Panc1 (cell line): ENCODE data around the gene MBD3L2. TPM values are rescaled to one million over a fixed set of nuclear protein-coding genes. Genes with fewer than 3 reads are reported as not detected.
"Not testable (repeated sequence)": the region's sequence is repeated elsewhere in the genome, so short reads cannot be mapped to it uniquely, and the experiment has no call there.

Source experiments
- ATAC-seq: fragments of 200-7000 bp; cut with Tn5 transposase; 2 replicates; pipeline ENCODE4 v1.9.1; 2020; ENCODE audit warnings: mild to moderate bottlenecking, moderate library complexity
- BruUV-seq: library from RNA; stranded (reverse); fragments of 400-500 nt; replicated peaks from 2 replicates; lab custom pipeline; 2021; lab: Mats Ljungman, UMichigan
- CTCF ChIA-PET: fragments of 300-600 bp; sonication (Branson Sonifier 250); formaldehyde crosslinking; loops from one replicate; lab custom pipeline; 2022; ENCODE audit warnings: antibody characterized with exemption; lab: Charles Lee
- POLR2A ChIA-PET: fragments of 300-600 bp; sonication (Branson Sonifier 250); formaldehyde crosslinking; loops from one replicate; lab custom pipeline; 2022; ENCODE audit warnings: antibody characterized with exemption; lab: Charles Lee
- DNase-seq: peaks from one replicate; pipeline ENCODE4 v3.0.0-alpha.2; 2010; ENCODE audit warnings: low read depth, low spot score
- H3K27ac ChIP-seq: 2 replicates; pipeline ENCODE4 v1.5.1; 2011; ENCODE audit warnings: mild to moderate bottlenecking, low read length, inconsistent platforms
- H3K27me3 ChIP-seq: fragments of 200-500 bp; sonication (Bioruptor generic); 2 replicates; pipeline ENCODE4 v1.6.0; 2014; ENCODE audit warnings: low read length, inconsistent platforms; ENCODE audit not compliant: control insufficient read depth, insufficient read depth
- H3K36me3 ChIP-seq: fragments of 200-500 bp; sonication (Bioruptor generic); 2 replicates; pipeline ENCODE4 v1.5.1; 2014; ENCODE audit warnings: inconsistent platforms, mild to moderate bottlenecking, low read length, moderate library complexity; ENCODE audit not compliant: control insufficient read depth, insufficient read depth
- H3K4me1 ChIP-seq: 2 replicates; pipeline ENCODE4 v1.5.1; 2011; ENCODE audit warnings: inconsistent platforms, mild to moderate bottlenecking, low read length, moderate library complexity; ENCODE audit not compliant: control insufficient read depth, insufficient read depth
- H3K4me3 ChIP-seq, 2 experiments: 2 replicates each; pipeline ENCODE4 v1.5.1; 2011 to 2012; ENCODE audit warnings: low read depth in 2 of 2, low read length in 2 of 2, mild to moderate bottlenecking in 2 of 2, inconsistent platforms in 1 of 2, moderate library complexity in 1 of 2
- H3K9me3 ChIP-seq: fragments of 200-500 bp; sonication (Bioruptor generic); 2 replicates; pipeline ENCODE4 v1.5.1; 2014; ENCODE audit warnings: low read depth, mild to moderate bottlenecking, inconsistent platforms, low read length, moderate library complexity; ENCODE audit not compliant: control insufficient read depth, insufficient read depth
- in situ Hi-C: cut with HindIII; loops from 2 replicates; pipeline ENCODE4 v1.10.0; 2016; ENCODE audit warnings: low sequenced_read_pairs, low pct_unique_long_range_greater_than_20kb
- intact Hi-C: fragments of 100-400 bp; cut with micrococcal nuclease; formaldehyde crosslinking; loops from one replicate; pipeline ENCODE4 v1.10.0; 2022; ENCODE audit not compliant: unreplicated experiment
- total RNA-seq: library from RNA; stranded (reverse); gene quantifications from one replicate; pipeline ENCODE4 v1.2.1, GENCODE V29; 2021; ENCODE audit not compliant: unreplicated experiment

MBD3L2 gene
- total RNA-seq, 1 experiment from 2014 or later, result not detected

- intact Hi-C loops, BruUV-seq, H3K4me1 ChIP-seq, H3K27ac ChIP-seq, POLR2A ChIA-PET, DNase-seq, ATAC-seq, CTCF ChIA-PET, in situ Hi-C loops, H3K36me3 ChIP-seq, H3K9me3 ChIP-seq, H3K27me3 ChIP-seq, H3K4me3 ChIP-seq: not testable (repeated sequence)
Measured at GRCh38 chr19:7030278-7030677, 18.8 kb upstream of the MBD3L2 start, which contains the start of gene MBD3L5. Gene MBD3L5, plus strand, starts transcription at chr19:7030578. Its CDS starts 34 bp downstream, at chr19:7030612.

GRCh38 chr19:7040079-7040478 lies 9.0 kb upstream of the MBD3L2 start, which contains the start of gene MBD3L4:
Gene MBD3L4, minus strand, starts transcription at chr19:7040179. Its CDS starts 35 bp downstream, at chr19:7040144.
- H3K36me3 ChIP-seq, BruUV-seq, POLR2A ChIA-PET, in situ Hi-C loops, CTCF ChIA-PET, ATAC-seq, intact Hi-C loops, H3K9me3 ChIP-seq, H3K4me3 ChIP-seq, H3K4me1 ChIP-seq, H3K27me3 ChIP-seq, DNase-seq, H3K27ac ChIP-seq: not testable (repeated sequence)

- H3K36me3 ChIP-seq, intact Hi-C loops, H3K27ac ChIP-seq, ATAC-seq, CTCF ChIA-PET, H3K4me3 ChIP-seq, H3K27me3 ChIP-seq, DNase-seq, in situ Hi-C loops, BruUV-seq, POLR2A ChIA-PET, H3K9me3 ChIP-seq, H3K4me1 ChIP-seq: not testable (repeated sequence)
Measured at GRCh38 chr19:7041563-7041962, 7.6 kb upstream of the MBD3L2 start.

- ATAC-seq, BruUV-seq, H3K27me3 ChIP-seq, H3K4me3 ChIP-seq, intact Hi-C loops, POLR2A ChIA-PET, H3K9me3 ChIP-seq, DNase-seq, H3K4me1 ChIP-seq, H3K27ac ChIP-seq, in situ Hi-C loops, CTCF ChIA-PET, H3K36me3 ChIP-seq: not testable (repeated sequence)
Measured at GRCh38 chr19:7051421-7051820, 2.3 kb downstream of the MBD3L2 start.

GRCh38 chr19:7052896-7053295 lies 3.8 kb downstream of the MBD3L2 start:
- H3K4me1 ChIP-seq, CTCF ChIA-PET, H3K27ac ChIP-seq, H3K36me3 ChIP-seq, BruUV-seq, DNase-seq, intact Hi-C loops, H3K27me3 ChIP-seq, POLR2A ChIA-PET, H3K4me3 ChIP-seq, ATAC-seq, in situ Hi-C loops, H3K9me3 ChIP-seq: not testable (repeated sequence)

- H3K9me3 ChIP-seq, H3K36me3 ChIP-seq, H3K27me3 ChIP-seq, intact Hi-C loops, BruUV-seq, H3K4me3 ChIP-seq, in situ Hi-C loops, ATAC-seq, CTCF ChIA-PET, H3K27ac ChIP-seq, POLR2A ChIA-PET, H3K4me1 ChIP-seq, DNase-seq: not testable (repeated sequence)
Measured at GRCh38 chr19:7054635-7055368, 5.7 kb downstream of the MBD3L2 start.

- intact Hi-C loops, BruUV-seq, POLR2A ChIA-PET, in situ Hi-C loops, DNase-seq, ATAC-seq, H3K4me3 ChIP-seq, CTCF ChIA-PET, H3K36me3 ChIP-seq, H3K27me3 ChIP-seq, H3K27ac ChIP-seq, H3K4me1 ChIP-seq, H3K9me3 ChIP-seq: not testable (repeated sequence)
Measured at GRCh38 chr19:7055679-7056078, 6.6 kb downstream of the MBD3L2 start.
